ENCODE data around the gene RALB.

The RALB gene

DNA sequence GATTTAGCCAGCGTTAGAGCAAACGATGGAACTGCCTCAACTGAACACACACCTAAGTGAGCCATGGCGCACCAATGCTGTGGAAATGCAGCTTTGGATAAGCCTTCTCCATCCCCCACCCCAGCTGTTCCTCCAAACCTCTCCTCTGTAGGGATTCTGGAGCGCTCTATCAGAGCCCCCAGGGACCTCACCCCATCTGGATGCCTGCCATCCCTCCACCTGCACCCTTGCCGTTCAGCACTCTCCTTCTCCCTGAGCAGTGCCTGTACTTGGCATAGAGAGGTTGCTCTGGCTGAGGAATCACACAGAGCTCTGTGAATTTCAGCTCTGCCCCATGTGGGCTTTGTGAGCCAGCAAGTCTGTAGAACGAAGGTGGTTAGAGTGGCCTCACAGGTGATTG is 50.5 kb downstream of the RALB start:
- Histone ChIP-seq H3K79me2 (ENCODE audit: low read length) (no peaks in the 10 kb centered on the region), H3K27me3 (replicated peaks; ENCODE audit: insufficient read depth, low read length) (no peaks in the 10 kb centered on the region), H4K20me1 (ENCODE audit: insufficient read depth, low read length) (no peaks in the 10 kb centered on the region), H3K4me3 (ENCODE audit: low read length) (no peak overlapping the region), H2AFZ (ENCODE audit: low read length) (no peak overlapping the region), H3K27ac (ENCODE audit: low read length) (no peak overlapping the region), H3K9me2 (replicated peaks; ENCODE audit: insufficient read depth, low read length) (no peaks in the 10 kb centered on the region), H3K4me1 (ENCODE audit: low read length) (no peaks in the 10 kb centered on the region), H3K36me3 (replicated peaks; ENCODE audit: insufficient read depth, low read length) (no peaks in the 10 kb centered on the region), H3F3A (ENCODE audit: insufficient read depth, low read length) (no peaks in the 10 kb centered on the region), H3K4me2 (ENCODE audit: low read depth, low read length) (no peak overlapping the region), H3K9ac (ENCODE audit: low read length) (no peak overlapping the region), H3K9me3 (replicated peaks; ENCODE audit: insufficient read depth, low read length) (no peaks in the 10 kb centered on the region)
- no peak for DNase-seq
- TF ChIP-seq, protein P1, sequence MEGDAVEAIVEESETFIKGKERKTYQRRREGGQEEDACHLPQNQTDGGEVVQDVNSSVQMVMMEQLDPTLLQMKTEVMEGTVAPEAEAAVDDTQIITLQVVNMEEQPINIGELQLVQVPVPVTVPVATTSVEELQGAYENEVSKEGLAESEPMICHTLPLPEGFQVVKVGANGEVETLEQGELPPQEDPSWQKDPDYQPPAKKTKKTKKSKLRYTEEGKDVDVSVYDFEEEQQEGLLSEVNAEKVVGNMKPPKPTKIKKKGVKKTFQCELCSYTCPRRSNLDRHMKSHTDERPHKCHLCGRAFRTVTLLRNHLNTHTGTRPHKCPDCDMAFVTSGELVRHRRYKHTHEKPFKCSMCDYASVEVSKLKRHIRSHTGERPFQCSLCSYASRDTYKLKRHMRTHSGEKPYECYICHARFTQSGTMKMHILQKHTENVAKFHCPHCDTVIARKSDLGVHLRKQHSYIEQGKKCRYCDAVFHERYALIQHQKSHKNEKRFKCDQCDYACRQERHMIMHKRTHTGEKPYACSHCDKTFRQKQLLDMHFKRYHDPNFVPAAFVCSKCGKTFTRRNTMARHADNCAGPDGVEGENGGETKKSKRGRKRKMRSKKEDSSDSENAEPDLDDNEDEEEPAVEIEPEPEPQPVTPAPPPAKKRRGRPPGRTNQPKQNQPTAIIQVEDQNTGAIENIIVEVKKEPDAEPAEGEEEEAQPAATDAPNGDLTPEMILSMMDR (IDR thresholded peaks at IDR 0.05; ENCODE audit: low read length) = no peak
- no peak for TF ChIP-seq EZH2 (optimal IDR thresholded peaks at IDR 0.05; ENCODE audit: low read depth, low read length)
- TF ChIP-seq EZH2phosphoT487 (IDR thresholded peaks at IDR 0.05; ENCODE audit: low read length) = no peak

DNA sequence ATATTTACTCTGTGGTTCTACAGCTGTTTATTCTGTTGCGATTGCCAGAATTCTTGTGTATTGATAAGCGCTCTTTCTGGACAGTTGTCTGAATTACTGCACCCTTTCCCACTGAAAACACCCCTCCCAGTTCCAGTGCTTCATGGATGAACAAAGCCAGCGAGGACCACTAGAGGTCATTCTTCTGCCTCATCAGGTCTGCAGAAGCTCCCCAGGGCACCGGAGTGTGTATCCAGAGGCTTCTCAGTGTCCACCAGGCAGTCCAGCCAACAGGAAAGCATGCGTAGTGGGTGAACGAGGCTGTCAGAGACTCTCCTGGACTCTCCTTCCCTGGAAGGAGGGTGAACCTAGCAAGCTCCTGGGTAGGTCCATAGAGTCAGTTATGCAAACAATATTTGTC is 52.6 kb downstream of the RALB start:
- peaks cover 7% of the 10 kb centered on the region for H3K4me1 ChIP-seq (ENCODE audit: low read length)
- peak; percentile 23 for DNase-seq
- no peak overlapping the region for H3K4me3 ChIP-seq (ENCODE audit: low read length)
- no peaks in the 10 kb centered on the region for H3K9me3 ChIP-seq (replicated peaks; ENCODE audit: insufficient read depth, low read length)
- no peaks in the 10 kb centered on the region for H3K36me3 ChIP-seq (replicated peaks; ENCODE audit: insufficient read depth, low read length)
- no peak overlapping the region for H3K4me2 ChIP-seq (ENCODE audit: low read depth, low read length)
- no peaks in the 10 kb centered on the region for H3K9me2 ChIP-seq (replicated peaks; ENCODE audit: insufficient read depth, low read length)
- no peak overlapping the region for H3K27ac ChIP-seq (ENCODE audit: low read length)
- no peak overlapping the region for H2AFZ ChIP-seq (ENCODE audit: low read length)
- H3K27me3 ChIP-seq (replicated peaks; ENCODE audit: insufficient read depth, low read length) = no peaks in the 10 kb centered on the region
- no peaks in the 10 kb centered on the region for H4K20me1 ChIP-seq (ENCODE audit: insufficient read depth, low read length)
- H3K79me2 ChIP-seq (ENCODE audit: low read length) = no peaks in the 10 kb centered on the region
- no peak overlapping the region for H3K9ac ChIP-seq (ENCODE audit: low read length)
- no peak for TF ChIP-seq EZH2 (optimal IDR thresholded peaks at IDR 0.05; ENCODE audit: low read depth, low read length)
- TF ChIP-seq EZH2phosphoT487 (IDR thresholded peaks at IDR 0.05; ENCODE audit: low read length) = no peak
- TF ChIP-seq, protein P1 (IDR thresholded peaks at IDR 0.05; ENCODE audit: low read length) = peak; percentile 41
- H3F3A ChIP-seq (ENCODE audit: insufficient read depth, low read length) = peaks cover 9% of the 10 kb centered on the region

- Histone ChIP-seq H3K27ac (ENCODE audit: low read length) (no peak overlapping the region), H3K36me3 (replicated peaks; ENCODE audit: insufficient read depth, low read length) (no peaks in the 10 kb centered on the region), H3F3A (ENCODE audit: insufficient read depth, low read length) (peaks cover 17% of the 10 kb centered on the region), H3K79me2 (ENCODE audit: low read length) (no peaks in the 10 kb centered on the region), H3K4me1 (ENCODE audit: low read length) (peaks cover 14% of the 10 kb centered on the region), H2AFZ (ENCODE audit: low read length) (no peak overlapping the region), H3K9me3 (replicated peaks; ENCODE audit: insufficient read depth, low read length) (no peaks in the 10 kb centered on the region), H4K20me1 (ENCODE audit: insufficient read depth, low read length) (no peaks in the 10 kb centered on the region), H3K9ac (ENCODE audit: low read length) (no peak overlapping the region), H3K4me2 (ENCODE audit: low read depth, low read length) (no peak overlapping the region), H3K27me3 (replicated peaks; ENCODE audit: insufficient read depth, low read length) (no peaks in the 10 kb centered on the region), H3K9me2 (replicated peaks; ENCODE audit: insufficient read depth, low read length) (no peaks in the 10 kb centered on the region), H3K4me3 (ENCODE audit: low read length) (no peak overlapping the region)
- TF ChIP-seq, protein P1 (IDR thresholded peaks at IDR 0.05; ENCODE audit: low read length) = no peak
- no peak for TF ChIP-seq EZH2phosphoT487 (IDR thresholded peaks at IDR 0.05; ENCODE audit: low read length)
- TF ChIP-seq EZH2 (optimal IDR thresholded peaks at IDR 0.05; ENCODE audit: low read depth, low read length) = no peak
- no peak for DNase-seq
Measured at GRCh38 chr2:120305937-120306490, 53.4 kb downstream of the RALB start.
